ENCODE data around the gene CRY2. TPM values are rescaled to one million over a fixed set of nuclear protein-coding genes. Genes with fewer than 3 reads are reported as not detected.

CRY2 gene
- total RNA-seq, 2 donors from 2014 or later = 24.6 to 65.9 TPM

GRCh38 chr11:45913514-45913913 is 66.2 kb downstream of the CRY2 start:
- H3K9me3 ChIP-seq = no peaks in the 10 kb centered on the region
- no peak for DNase-seq
- H3K27ac ChIP-seq = no peak overlapping the region
- peaks cover 24% of the 10 kb centered on the region for H3K4me1 ChIP-seq
- no peak overlapping the region for H3K4me3 ChIP-seq
- intact Hi-C loops (cut with DNase I) = no loop called here
- H3K36me3 ChIP-seq (replicated peaks in 1 of 2; ENCODE audit: insufficient read depth in 1 of 2, low read depth in 2 of 2) = peaks cover 12 to 32% of the 10 kb centered on the region in 2 donors
- WGBS, 2 donors = 90 to 95% methylated on average over 14 to 18 of the region's 19 CpGs
- no peak for ATAC-seq
- TF ChIP-seq CTCF (IDR thresholded peaks at IDR 0.05) (no peak), POLR2A (IDR thresholded peaks at IDR 0.05) (no peak)
- no peaks in the 10 kb centered on the region for H3K27me3 ChIP-seq

DNA sequence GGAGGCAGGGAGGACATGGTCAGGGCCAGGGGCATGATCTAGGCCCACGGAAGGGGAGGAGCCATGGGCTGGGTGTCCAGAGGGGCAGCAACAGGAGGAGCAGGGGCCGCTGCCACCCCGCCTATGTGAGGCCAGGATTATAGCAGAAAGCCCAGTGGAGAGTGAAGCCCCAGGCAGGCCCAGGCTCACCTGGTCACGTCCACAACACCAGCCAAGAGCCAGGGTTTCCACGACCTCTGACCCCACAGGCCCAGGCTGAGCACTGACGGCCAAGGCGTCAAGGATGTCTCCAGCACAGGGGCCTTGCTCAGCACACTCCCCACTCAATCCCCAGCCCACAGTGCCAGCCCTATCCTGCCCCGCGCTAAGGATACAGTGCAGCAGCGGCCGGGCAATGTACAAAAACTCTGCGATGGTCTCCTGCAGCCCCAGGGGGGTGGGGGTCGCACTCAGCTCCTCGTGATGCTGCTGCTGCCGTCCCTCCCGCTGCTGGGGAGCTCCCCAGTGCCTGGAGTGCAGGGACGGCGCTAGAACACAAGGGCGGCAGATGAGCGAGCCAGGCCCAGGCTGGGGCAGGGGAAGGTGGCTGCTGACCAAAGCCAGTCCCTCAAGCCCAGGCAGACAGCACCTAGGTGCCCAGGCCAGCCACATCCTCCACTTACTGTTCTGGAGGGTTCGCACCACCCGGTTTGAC is 66.8 kb downstream of the CRY2 start:
- Histone ChIP-seq H3K27ac (no peak overlapping the region), H3K27me3 (no peaks in the 10 kb centered on the region), H3K36me3 (replicated peaks in 1 of 2; ENCODE audit: insufficient read depth in 1 of 2, low read depth in 2 of 2) (peaks cover 12 to 32% of the 10 kb centered on the region in 2 donors), H3K4me3 (no peak overlapping the region), H3K4me1 (peaks cover 23% of the 10 kb centered on the region), H3K9me3 (no peaks in the 10 kb centered on the region)
- intact Hi-C loops (cut with DNase I) = no loop called here
- TF ChIP-seq POLR2A (IDR thresholded peaks at IDR 0.05) (no peak), CTCF (IDR thresholded peaks at IDR 0.05) (no peak)
- ATAC-seq (no peak), DNase-seq (no peak)
- 85 to 94% methylated on average over 5 to 20 of the region's 22 CpGs for WGBS, 2 donors

- DNase-seq = no peak
- no peak for ATAC-seq
- Histone ChIP-seq H3K4me3 (no peak overlapping the region), H3K36me3 (replicated peaks in 1 of 2; ENCODE audit: insufficient read depth in 1 of 2, low read depth in 2 of 2) (peaks cover 12 to 28% of the 10 kb centered on the region in 2 donors), H3K9me3 (no peaks in the 10 kb centered on the region), H3K27ac (no peak overlapping the region), H3K27me3 (no peaks in the 10 kb centered on the region), H3K4me1 (peaks cover 29% of the 10 kb centered on the region)
- intact Hi-C loops (cut with DNase I) = no loop called here
- no peak for TF ChIP-seq POLR2A (IDR thresholded peaks at IDR 0.05)
- 76 to 77% methylated on average over 6 to 13 of the region's 13 CpGs for WGBS, 2 donors
Observed at GRCh38 chr11:45915446-45915845, 68.2 kb downstream of the CRY2 start.

DNA sequence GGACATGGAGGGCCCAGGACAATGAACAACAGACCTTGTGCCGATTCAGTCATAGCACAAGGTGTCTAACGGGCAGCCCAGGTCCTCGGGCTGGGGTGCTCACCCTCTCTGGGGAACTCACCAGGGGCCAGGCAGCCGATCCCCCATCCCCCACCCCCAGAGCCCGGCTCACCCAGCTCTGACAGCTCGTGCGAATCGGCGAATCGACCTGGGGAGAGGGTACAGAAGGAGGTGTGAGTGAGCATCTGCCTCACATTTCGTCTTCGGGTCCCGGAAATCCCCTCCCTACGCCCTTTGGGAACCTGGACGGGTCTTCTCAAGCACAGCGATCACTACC is 70.0 kb downstream of the CRY2 start:
- Histone ChIP-seq H3K27me3 (no peaks in the 10 kb centered on the region), H3K9me3 (no peaks in the 10 kb centered on the region), H3K4me3 (peak overlapping the region; percentile 82 to 91), H3K27ac (peak overlapping the region; percentile 93 to 97 (median 96)), H3K36me3 (replicated peaks in 1 of 2; ENCODE audit: insufficient read depth in 1 of 2, low read depth in 2 of 2) (peaks cover 12 to 20% of the 10 kb centered on the region in 2 donors), H3K4me1 (peaks cover 47% of the 10 kb centered on the region)
- ATAC-seq = no peak
- WGBS, 2 donors = 4 to 5% methylated on average over 7 to 15 of the region's 16 CpGs
- intact Hi-C loops (cut with DNase I) = no loop called here
- no peak for DNase-seq
- TF ChIP-seq POLR2A (IDR thresholded peaks at IDR 0.05) (no peak), CTCF (IDR thresholded peaks at IDR 0.05) (no peak)

DNA sequence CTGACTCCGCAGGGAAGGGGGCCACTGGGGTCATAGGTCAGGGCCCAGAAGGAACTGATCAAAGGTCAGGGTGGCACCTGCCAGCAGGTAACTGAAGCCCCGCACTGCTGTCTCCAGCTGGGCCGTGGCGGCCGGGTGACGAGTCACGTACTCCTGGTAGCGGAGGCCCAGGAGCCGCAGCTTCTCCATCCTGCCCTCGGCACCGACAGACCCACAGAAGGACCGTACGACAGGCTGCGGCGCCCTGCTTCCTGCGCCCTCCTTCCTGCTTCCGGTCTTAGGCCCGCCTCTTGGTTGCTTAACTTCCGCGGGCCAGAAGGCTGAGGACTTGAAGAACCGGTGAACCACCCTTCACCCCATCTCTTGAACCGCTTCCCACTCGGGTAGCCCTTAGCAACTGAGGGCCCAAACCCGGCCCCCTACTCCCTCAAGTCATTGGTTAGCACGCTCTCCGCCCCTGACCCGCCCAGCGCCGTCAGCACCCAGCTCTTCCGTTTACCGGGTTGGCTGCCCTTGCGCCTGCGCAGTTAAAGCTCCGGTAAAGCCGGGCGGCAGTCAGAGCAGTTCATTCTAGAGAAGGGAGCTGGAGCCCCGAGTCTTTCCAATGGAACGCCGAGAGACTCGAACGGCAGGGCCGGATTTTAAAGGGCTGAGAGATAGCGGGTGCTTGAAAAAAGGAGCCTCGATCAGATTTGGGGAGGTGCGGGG is 70.5 kb downstream of the CRY2 start, which contains the start of gene PEX16:
TSS of gene PEX16 (minus strand) at position 255 of the 708 bp plus-strand sequence. CDS start at position 189, 66 bp downstream.
- H3K27me3 ChIP-seq = no peaks in the 10 kb centered on the region
- 0% methylated on average over 9 to 45 of the region's 45 CpGs for WGBS, 2 donors
- peak; percentile 68 to 90 (median 90) for TF ChIP-seq POLR2A (IDR thresholded peaks at IDR 0.05)
- TF ChIP-seq CTCF (IDR thresholded peaks at IDR 0.05) = no peak
- H3K36me3 ChIP-seq (replicated peaks in 1 of 2; ENCODE audit: insufficient read depth in 1 of 2, low read depth in 2 of 2) = peaks cover 12 to 20% of the 10 kb centered on the region in 2 donors
- peak within 1 kb of the TSS; percentile 82 to 91 for H3K4me3 ChIP-seq
- DNase-seq (peak; percentile 96 to 99 (median 98)), ATAC-seq (peak; percentile 80)
- H3K4me1 ChIP-seq = peaks cover 52% of the 10 kb centered on the region
- intact Hi-C loops (cut with DNase I) = no loop called here
- no peaks in the 10 kb centered on the region for H3K9me3 ChIP-seq
- peak within 1 kb of the TSS; percentile 93 to 97 (median 96) for H3K27ac ChIP-seq
